OCI-M2 (cell line): ENCODE data around the gene CKAP5.

Experiments used
- DNase-seq: peaks from one replicate; lab custom pipeline; 2025; ENCODE audit not compliant: unreplicated experiment; lab: John Stamatoyannopoulos, UW

Gene CKAP5

DNA sequence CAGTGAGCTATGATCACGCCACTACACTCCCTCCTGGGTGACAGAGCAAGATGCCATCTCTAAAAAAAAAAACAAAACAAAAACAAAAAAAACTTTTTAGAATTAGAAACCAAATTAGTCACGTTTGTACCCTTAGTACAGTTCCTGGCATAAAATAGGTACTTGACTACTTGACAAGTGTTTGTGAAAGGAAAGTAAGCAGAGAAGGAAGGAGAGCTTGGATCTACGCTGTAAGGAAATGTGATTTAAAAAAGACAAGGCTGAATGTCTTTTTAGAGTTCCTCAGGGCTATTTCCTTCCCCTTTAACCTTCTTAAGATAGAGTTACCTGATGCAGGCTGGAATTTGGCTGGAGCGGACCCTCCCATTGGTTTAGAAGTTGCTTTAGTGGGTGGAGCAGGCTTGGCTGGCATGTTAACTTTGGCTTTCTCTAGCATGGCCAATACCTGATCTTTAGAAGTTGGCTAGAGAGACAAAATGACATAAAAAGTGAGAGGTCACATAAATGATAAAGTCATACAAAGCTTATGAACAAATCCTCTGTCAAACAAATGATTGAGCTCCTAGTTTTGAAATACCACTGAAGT is 76.4 kb downstream of the CKAP5 start:
- DNase-seq = no peak

- DNase-seq = no peak
Observed at GRCh38 chr11:46766656-46767055, 79.4 kb downstream of the CKAP5 start.

DNA sequence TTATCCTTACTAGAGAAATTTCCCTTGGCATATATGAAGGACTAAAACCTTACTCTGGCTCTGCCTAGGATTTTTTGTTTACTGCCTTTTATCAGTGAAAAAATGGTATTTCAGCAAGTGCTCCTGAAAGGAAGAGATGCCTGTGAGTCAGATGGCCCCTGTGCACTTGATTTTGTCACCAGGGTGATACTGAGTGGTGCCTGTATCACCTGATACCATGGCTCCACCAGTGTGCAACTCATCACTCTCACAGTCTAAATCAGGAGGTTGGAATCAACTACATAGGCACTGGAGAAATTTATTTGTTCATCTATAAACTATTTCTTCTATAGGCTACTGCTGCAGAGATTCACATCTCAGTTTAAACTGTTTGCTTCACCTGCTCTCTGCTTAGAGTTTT is 83.8 kb downstream of the CKAP5 start:
- no peak for DNase-seq

DNA sequence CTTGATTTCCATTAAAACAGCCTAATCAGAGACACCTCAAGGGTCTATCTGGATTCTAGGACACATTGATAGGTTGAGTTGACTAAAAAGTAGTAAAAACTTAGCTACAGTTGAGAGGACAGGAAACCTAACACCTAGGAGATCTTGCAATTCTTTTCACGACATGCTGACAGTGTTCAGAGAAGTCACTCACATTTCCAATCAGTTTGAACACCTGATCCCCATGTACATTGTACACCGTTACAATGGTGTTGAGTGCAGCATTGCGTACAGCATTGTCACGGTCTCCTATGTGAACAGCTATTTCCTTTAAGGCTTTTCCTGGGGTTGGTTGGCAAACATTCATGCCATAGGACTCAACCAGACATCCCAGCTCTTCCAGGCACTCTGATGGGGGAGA is 84.3 kb downstream of the CKAP5 start:
- DNase-seq = no peak

DNA sequence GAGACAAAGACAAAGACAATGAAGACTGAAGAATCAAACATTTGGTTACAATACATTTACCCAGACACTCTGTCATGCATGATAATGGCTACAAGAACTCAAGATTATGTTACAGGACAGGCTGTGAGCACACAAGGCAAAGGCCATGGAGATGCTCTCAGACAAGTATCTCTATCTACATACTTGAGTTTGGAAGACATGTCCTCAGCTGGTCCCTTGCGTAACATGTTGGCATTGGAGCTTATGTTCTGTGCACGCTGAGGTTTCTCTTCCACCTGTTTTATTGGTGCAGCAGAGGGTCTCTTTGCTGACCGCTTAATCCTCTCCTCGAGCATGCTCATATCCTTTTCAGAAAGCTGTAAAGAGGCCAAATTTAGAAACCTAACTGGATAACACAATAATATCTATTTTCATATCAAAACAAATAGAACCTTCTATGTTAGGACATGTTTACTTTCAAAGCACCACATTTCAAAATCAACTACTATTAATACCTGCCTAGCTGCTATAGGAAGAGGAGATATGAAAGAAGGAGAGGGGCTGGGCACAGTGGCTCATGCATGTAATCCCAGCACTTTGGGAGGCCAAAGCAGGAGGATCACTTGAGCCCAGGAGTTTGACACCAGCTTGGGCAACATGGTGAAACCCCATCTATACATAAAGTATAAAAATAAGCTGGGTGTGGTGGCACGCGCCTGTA is 85.5 kb downstream of the CKAP5 start:
- DNase-seq = no peak

DNA sequence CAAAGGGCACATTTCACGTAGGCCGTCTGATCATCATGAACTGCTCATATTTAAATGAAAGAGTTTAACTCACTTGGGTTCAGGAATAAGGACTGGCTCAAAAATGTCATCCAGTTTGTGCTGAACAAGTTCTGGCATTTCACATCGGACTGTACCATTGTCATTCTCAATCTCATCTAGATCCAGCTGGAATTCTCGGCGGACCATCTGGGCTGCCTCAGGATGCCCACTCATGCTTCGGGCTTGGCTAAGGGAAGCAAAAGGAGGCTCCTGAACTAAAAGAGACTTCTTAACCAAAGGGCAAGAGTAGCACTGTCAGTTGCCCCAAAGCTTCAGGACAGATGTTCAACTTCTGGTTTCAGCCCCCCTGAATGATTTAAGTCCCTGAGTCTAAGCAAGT is 86.9 kb downstream of the CKAP5 start:
- no peak for DNase-seq

DNA sequence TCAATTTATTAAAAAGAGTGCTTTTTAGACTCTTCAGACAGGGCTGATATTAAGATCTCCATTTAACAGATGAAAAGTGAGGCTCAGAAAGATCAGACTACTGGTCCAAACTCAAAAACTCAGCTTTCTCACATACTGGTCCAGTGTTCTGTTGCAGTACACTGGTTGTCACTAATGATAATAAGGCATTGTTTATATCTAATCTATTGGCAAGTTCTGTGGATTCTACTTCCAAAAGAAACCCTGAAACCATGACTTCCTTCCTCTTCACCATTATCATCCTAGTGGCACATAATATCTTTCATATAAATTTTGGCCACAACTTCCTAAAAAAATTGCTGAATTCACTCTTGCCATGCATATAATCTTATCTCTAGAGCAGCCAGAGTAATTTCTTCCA is 90.1 kb downstream of the CKAP5 start:
- DNase-seq = no peak

- DNase-seq = no peak
Observed at GRCh38 chr11:46747150-46747549, 98.9 kb downstream of the CKAP5 start.

DNA sequence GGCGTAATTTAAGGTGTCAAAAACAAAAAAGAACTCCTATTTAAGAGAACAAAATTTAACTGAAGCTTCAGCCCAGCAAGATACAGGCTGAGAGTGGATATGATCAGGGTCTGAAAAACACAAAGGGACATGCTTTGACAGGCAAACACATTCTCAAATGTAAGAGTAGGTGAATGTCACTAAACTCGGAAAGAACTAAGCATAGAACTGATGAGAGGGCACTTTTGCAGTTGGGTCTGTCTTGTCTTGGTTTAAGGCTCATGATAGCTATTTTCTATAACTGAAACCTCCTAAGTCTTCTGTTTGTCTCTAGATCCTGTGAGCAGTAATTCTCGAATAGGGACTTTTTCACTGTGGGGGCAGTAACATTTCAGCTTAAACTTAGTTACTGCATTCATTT is 100.1 kb downstream of the CKAP5 start:
- DNase-seq = no peak

GRCh38 chr11:46745328-46745727 is 100.8 kb downstream of the CKAP5 start:
- no peak for DNase-seq

GRCh38 chr11:46743693-46744339 is 102.3 kb downstream of the CKAP5 start:
- DNase-seq = no peak

DNA sequence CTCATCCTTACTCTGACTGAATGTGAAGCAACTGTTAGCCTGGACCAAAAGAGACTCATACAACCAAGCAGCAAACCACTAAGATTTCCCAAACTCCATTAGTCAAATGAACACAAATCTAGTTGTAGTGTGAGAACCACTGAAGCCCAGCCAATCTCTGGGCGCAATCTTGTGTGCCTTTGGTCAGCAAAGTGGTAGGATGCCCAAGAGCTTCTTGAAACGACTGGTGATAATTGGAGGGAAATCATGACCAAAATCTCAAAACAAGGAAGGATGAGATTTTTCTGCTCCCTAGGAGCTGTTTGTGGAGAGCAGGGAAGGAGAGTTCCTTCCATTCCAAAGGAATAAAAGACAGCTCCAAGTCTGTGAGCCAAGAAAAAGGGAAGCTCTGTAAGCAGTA is 103.0 kb downstream of the CKAP5 start:
- DNase-seq = no peak

DNA sequence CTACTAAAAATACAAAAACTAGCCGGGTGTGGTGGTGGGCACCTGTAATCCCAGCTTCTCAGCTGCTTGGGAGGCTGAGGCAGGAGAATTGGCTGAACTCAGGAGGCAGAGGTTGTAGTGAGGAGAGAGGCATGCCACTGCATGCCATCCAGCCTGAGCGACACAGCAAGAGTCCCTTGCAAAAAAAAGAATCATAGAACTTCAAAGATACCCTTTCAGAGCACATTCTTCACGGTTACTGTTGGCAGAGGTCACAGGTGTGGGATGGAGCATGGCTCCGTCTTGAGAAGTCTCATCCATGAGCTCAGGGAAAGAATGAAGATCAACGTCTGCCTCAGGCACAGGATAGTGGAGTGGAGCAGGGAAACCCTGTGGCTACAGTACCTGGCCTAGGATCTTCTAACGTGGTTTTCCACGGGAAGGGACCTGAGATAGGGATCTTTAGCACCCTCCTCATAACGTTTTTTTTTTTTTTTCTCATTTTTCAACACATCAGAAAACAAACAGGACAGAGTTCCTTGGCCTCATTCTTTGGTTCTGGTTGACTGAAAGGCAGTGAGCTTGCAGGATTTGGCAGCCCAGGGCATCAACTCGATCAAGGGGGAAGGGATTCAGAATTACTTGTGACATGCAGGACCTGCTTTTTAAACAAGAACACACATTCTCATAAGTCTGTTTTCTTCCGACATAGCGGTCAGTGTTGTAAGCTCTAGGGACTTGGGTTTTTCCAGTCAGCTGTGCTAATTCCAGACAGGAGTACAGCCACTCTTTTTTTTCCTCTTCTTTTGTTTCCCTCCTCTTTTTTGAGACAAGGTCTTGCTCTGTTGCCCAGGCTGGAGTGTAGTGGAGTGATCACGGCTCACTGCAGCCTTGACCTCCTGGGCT is 104.2 kb downstream of the CKAP5 start:
- DNase-seq = no peak

GRCh38 chr11:46738887-46739286 is 107.2 kb downstream of the CKAP5 start:
- no peak for DNase-seq

DNA sequence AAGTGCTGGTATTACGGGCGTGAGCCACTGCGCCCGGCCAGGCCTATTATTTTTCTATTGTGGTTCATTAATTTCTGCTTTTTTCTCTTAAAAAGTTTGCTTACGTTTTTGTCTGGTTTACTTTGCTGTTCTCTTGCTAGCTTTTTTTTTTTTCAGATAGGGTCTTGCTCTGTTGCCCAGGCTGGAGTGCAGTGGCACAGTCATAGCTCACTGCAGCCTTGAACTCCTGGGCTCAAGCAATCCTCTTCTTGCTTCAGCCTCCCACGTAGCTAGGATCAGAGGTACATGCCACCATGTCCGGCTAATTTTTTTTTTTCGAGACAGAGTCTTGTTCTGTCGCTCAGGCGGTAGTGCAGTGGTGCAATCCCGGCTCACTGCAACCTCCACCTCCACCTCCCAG is 108.4 kb downstream of the CKAP5 start:
- no peak for DNase-seq

GRCh38 chr11:46736615-46737014 is 109.5 kb downstream of the CKAP5 start:
- DNase-seq = no peak

DNA sequence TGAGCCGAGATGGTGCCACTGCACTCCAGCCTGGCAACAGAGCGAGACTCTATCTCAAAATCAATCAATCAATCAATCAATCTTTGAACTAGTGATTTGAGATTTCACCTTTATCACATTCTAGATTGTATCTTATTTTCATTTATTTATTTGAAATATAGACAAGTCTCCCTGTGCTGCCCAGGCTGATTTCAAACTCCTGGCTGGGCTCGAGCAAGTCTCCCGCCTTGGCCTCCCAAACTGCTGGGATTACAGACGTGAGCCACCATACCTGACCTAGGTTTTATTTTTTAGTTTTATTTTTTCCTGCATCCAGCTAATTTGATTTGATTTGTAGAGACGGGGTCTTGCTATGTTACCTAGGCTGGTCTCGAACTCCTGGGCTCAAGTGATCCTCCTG is 109.9 kb downstream of the CKAP5 start:
- no peak for DNase-seq

DNA sequence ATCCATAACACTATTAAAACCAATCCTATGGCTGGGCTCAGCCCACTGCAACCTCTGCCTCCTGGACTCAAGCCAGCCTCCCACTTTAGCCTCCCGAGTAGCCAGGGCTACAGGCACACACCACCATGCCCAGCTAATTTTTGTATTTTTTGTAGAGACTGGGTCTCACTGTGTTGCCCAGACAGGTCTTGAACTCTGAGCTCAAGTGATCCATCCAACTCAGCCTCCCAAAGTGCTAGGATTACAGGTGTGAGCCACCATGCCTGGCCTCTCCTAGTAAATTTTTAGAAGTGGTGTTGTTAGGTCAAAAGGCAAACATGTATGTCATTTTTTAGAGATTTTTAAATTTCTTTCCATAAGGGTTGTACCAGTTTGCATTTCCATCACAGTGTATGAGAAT is 112.8 kb downstream of the CKAP5 start:
- DNase-seq = no peak

GRCh38 chr11:46731545-46731944 is 114.5 kb downstream of the CKAP5 start:
- no peak for DNase-seq

GRCh38 chr11:46729110-46730027 is 116.7 kb downstream of the CKAP5 start:
- no peak for DNase-seq

GRCh38 chr11:46728659-46729040 is 117.4 kb downstream of the CKAP5 start:
- DNase-seq = no peak
